GM18507 (cell line): Measurements from ENCODE around the gene DUSP10.
A peak's percentile ranks its signal among the peaks of the same experiment; 100 is the strongest.

Experiments
- DNase-seq: peaks from one replicate; pipeline ENCODE4 v3.0.0; 2011; ENCODE audit warnings: low read depth; ENCODE audit not compliant: insufficient read length; ENCODE audit errors: extremely low spot score
- FAIRE-seq: peaks from 2 replicates; lab custom pipeline; 2011; peaks lifted over from hg19 to GRCh38; lab: Jason Lieb, UNC

DUSP10 gene

GRCh38 chr1:221739018-221739676 lies 2.7 kb downstream of the DUSP10 start:
- DNase-seq (no peak), FAIRE-seq (no peak)

- DNase-seq = no peak
- no peak for FAIRE-seq
Measured at GRCh38 chr1:221736714-221737113, 5.2 kb downstream of the DUSP10 start.

GRCh38 chr1:221735999-221736398 lies 5.9 kb downstream of the DUSP10 start:
- FAIRE-seq (no peak), DNase-seq (no peak)

GRCh38 chr1:221734187-221734586 lies 7.7 kb downstream of the DUSP10 start:
- FAIRE-seq (peak; percentile 12), DNase-seq (no peak)

- DNase-seq = no peak
- FAIRE-seq = no peak
Measured at GRCh38 chr1:221732052-221732451, 9.8 kb downstream of the DUSP10 start.

GRCh38 chr1:221729771-221730330 lies 12.0 kb downstream of the DUSP10 start:
- FAIRE-seq = no peak

GRCh38 chr1:221728037-221728505 lies 13.8 kb downstream of the DUSP10 start:
- DNase-seq (no peak), FAIRE-seq (no peak)

More at GRCh38 chr1:221729771-221730330, 12.0 kb downstream of the DUSP10 start:
- DNase-seq = no peak

GRCh38 chr1:221727146-221728036 lies 14.5 kb downstream of the DUSP10 start:
- DNase-seq (no peak), FAIRE-seq (peak; percentile 75)

- FAIRE-seq (peak; percentile 66), DNase-seq (no peak)
Measured at GRCh38 chr1:221725735-221726672, 15.9 kb downstream of the DUSP10 start.

GRCh38 chr1:221724931-221725605 lies 16.8 kb downstream of the DUSP10 start:
- DNase-seq (no peak), FAIRE-seq (no peak)

- DNase-seq = no peak
Measured at GRCh38 chr1:221723848-221724236, 18.0 kb downstream of the DUSP10 start.

GRCh38 chr1:221723018-221723847 lies 18.7 kb downstream of the DUSP10 start:
- FAIRE-seq = no peak
- DNase-seq = no peak

More at GRCh38 chr1:221723848-221724236, 18.0 kb downstream of the DUSP10 start:
- FAIRE-seq = no peak

- FAIRE-seq = no peak
- no peak for DNase-seq
Measured at GRCh38 chr1:221722254-221723017, 19.5 kb downstream of the DUSP10 start.

- FAIRE-seq (no peak), DNase-seq (no peak)
Measured at GRCh38 chr1:221720545-221720944, 21.3 kb downstream of the DUSP10 start.

- FAIRE-seq = no peak
- DNase-seq = no peak
Measured at GRCh38 chr1:221719987-221720386, 21.9 kb downstream of the DUSP10 start.

- FAIRE-seq (no peak), DNase-seq (no peak)
Measured at GRCh38 chr1:221719278-221719597, 22.7 kb downstream of the DUSP10 start.
